Cardiac muscle cell (in vitro differentiated cells and primary cell): ENCODE results near the gene SLC39A7. TPM values are rescaled to one million over a fixed set of nuclear protein-coding genes. Genes with fewer than 3 reads are reported as not detected.
A peak's percentile ranks its signal among the peaks of the same experiment; 100 is the strongest.

Source experiments
- DNase-seq, 2 donors: peaks; one replicate each; pipeline versions ENCODE4 v3.0.0 to v3.0.0-alpha.2; 2010 to 2017; ENCODE audit warnings: low read depth in 1 of 2, low spot score in 1 of 2
- H3K27ac ChIP-seq: fragments of 200-600 bp; sonication (generic); 2 replicates; pipeline ENCODE4 v1.5.1; 2016
- H3K27me3 ChIP-seq: fragments of 200-600 bp; sonication (generic); 2 replicates; pipeline ENCODE4 v1.6.0; 2016; ENCODE audit warnings: control low read depth
- H3K36me3 ChIP-seq: fragments of 200-600 bp; sonication (generic); 2 replicates; pipeline ENCODE4 v1.5.1; 2016; ENCODE audit warnings: control low read depth
- H3K4me1 ChIP-seq: fragments of 200-600 bp; sonication (generic); 2 replicates; pipeline ENCODE4 v1.8.1; 2017; ENCODE audit warnings: low read depth, mild to moderate bottlenecking, mixed run types
- H3K4me3 ChIP-seq: fragments of 200-600 bp; sonication (generic); 2 replicates; pipeline ENCODE4 v1.5.1; 2016; ENCODE audit warnings: mild to moderate bottlenecking
- H3K9me3 ChIP-seq: fragments of 200-600 bp; sonication (generic); 2 replicates; pipeline ENCODE4 v1.5.1; 2017; ENCODE audit warnings: low read depth, mild to moderate bottlenecking, control low read depth
- polyA plus RNA-seq: library from polyadenylated mRNA; unstranded; fragments of >200 nt; fragmentation: Nextera tagmentation; extraction: Ambion mirVana; gene quantifications from 2 replicates; pipeline ENCODE4 v1.2.1, GENCODE V29; 2016
- total RNA-seq: library from RNA; depleted of rRNA; stranded (reverse); fragments of >200 nt; gene quantifications from 2 replicates; pipeline ENCODE4 v1.2.3, GENCODE V29; 2016
- TF ChIP-seq, protein P1 (sequence below): IDR thresholded peaks from 2 replicates; pipeline ENCODE4 v1.5.1; 2012; ENCODE audit warnings: low read depth, mild to moderate bottlenecking, low read length

The SLC39A7 gene
- total and polyA plus RNA-seq, 2 experiments from 2014 or later = 51.3 to 147 TPM

DNA sequence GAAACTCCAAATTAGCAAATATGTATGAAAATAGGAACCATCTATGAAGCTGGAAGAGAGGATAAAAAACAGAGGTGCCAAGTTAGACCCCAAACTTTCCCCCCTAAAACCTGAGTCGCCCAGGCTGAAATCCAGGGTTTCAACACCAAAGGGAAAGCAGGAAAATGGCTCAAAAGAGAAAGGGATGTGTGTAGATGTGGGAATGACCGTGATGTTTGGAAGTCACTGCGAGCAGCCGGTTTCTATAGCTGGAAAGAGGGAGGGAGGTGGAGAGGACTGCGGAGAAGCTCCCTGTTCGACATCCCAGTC lies 12.1 kb downstream of the SLC39A7 start:
- H3K27ac ChIP-seq = no peak overlapping the region
- no peak for DNase-seq
- H3K36me3 ChIP-seq = no peaks in the 10 kb centered on the region
- peak overlapping the region; percentile 32 for H3K4me3 ChIP-seq
- peaks cover 13% of the 10 kb centered on the region for H3K4me1 ChIP-seq
- H3K27me3 ChIP-seq = no peaks in the 10 kb centered on the region
- TF ChIP-seq, protein P1, sequence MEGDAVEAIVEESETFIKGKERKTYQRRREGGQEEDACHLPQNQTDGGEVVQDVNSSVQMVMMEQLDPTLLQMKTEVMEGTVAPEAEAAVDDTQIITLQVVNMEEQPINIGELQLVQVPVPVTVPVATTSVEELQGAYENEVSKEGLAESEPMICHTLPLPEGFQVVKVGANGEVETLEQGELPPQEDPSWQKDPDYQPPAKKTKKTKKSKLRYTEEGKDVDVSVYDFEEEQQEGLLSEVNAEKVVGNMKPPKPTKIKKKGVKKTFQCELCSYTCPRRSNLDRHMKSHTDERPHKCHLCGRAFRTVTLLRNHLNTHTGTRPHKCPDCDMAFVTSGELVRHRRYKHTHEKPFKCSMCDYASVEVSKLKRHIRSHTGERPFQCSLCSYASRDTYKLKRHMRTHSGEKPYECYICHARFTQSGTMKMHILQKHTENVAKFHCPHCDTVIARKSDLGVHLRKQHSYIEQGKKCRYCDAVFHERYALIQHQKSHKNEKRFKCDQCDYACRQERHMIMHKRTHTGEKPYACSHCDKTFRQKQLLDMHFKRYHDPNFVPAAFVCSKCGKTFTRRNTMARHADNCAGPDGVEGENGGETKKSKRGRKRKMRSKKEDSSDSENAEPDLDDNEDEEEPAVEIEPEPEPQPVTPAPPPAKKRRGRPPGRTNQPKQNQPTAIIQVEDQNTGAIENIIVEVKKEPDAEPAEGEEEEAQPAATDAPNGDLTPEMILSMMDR = no peak
- H3K9me3 ChIP-seq = no peaks in the 10 kb centered on the region

- peak; percentile 50 to 63 for DNase-seq
- peak overlapping the region; percentile 32 for H3K4me3 ChIP-seq
- H3K27me3 ChIP-seq = peaks cover 3% of the 10 kb centered on the region
- no peaks in the 10 kb centered on the region for H3K36me3 ChIP-seq
- TF ChIP-seq, protein P1 = no peak
- no peak overlapping the region for H3K27ac ChIP-seq
- no peaks in the 10 kb centered on the region for H3K9me3 ChIP-seq
- H3K4me1 ChIP-seq = peaks cover 13% of the 10 kb centered on the region
These were observed 12.7 kb downstream of the SLC39A7 start for GRCh38 chr6:33213166-33213988.

- TF ChIP-seq, protein P1 = no peak
- no peak overlapping the region for H3K27ac ChIP-seq
- H3K4me3 ChIP-seq = peak overlapping the region; percentile 32
- no peak for DNase-seq
- no peaks in the 10 kb centered on the region for H3K36me3 ChIP-seq
- H3K4me1 ChIP-seq = peaks cover 13% of the 10 kb centered on the region
- H3K27me3 ChIP-seq = peaks cover 4% of the 10 kb centered on the region
- H3K9me3 ChIP-seq = no peaks in the 10 kb centered on the region
These were observed 13.3 kb downstream of the SLC39A7 start for GRCh38 chr6:33213989-33214335.

DNA sequence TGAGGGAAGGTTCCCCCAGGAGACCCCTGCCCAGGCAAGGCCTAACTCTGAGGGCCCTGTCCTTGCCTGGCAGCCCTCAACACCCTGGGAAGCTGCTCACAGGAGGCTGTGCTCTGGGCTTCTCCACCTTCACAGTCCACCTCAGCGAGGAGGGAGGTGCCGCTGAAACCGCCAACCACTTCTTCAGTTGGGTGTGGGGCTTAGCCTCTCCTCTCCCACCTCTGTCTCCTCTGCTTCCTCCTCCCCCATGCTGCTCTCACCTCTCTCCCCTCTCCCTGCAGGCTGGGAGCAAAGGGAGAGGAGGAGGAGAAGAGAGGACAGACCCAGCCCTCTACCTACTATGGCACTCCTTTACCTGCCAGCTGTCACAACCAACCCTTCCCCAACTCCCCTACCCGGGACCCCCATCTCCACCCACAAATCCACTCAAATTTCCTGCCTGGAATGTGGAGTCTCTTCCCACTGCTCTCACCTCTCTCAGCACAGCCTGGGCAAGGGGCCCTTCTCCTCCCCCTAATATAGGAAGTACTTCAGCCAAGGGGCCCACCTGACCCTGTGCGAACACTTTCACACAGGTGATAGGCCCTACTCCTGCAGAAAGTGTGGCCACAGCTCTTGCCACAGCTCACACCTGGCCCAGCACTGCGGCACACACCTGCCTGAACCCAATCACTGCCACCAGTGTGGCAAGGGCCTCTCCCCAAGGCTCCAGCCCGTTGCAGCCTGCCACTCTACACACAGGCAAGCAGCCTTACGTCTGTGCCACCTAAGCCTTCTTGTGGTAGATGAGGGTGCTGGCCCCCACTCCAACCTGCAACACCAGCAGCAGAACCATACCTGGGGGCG lies 14.8 kb downstream of the SLC39A7 start:
- peaks cover 13% of the 10 kb centered on the region for H3K4me1 ChIP-seq
- H3K4me3 ChIP-seq = no peak overlapping the region
- H3K27me3 ChIP-seq = peaks cover 6% of the 10 kb centered on the region
- no peaks in the 10 kb centered on the region for H3K9me3 ChIP-seq
- H3K36me3 ChIP-seq = no peaks in the 10 kb centered on the region
- DNase-seq = no peak
- TF ChIP-seq, protein P1 = no peak
- no peak overlapping the region for H3K27ac ChIP-seq

GRCh38 chr6:33216117-33216649 lies 15.5 kb downstream of the SLC39A7 start:
- H3K4me3 ChIP-seq = no peak overlapping the region
- no peak overlapping the region for H3K27ac ChIP-seq
- no peaks in the 10 kb centered on the region for H3K36me3 ChIP-seq
- TF ChIP-seq, protein P1 = no peak
- H3K27me3 ChIP-seq = peaks cover 6% of the 10 kb centered on the region
- no peaks in the 10 kb centered on the region for H3K9me3 ChIP-seq
- H3K4me1 ChIP-seq = peaks cover 13% of the 10 kb centered on the region
- DNase-seq = no peak
